HG03135 (cell line): Measurements from ENCODE around the gene PLXNB1.
"Not testable (repeated sequence)": the region's sequence is repeated elsewhere in the genome, so short reads cannot be mapped to it uniquely, and the experiment has no call there.

ENCODE experiments used
- ATAC-seq: cut with Tn5 transposase; IDR thresholded peaks from one replicate; pipeline ENCODE4 v1.9.1; 2021; ENCODE audit warnings: mild to moderate bottlenecking, moderate library complexity; ENCODE audit not compliant: unreplicated experiment

Gene PLXNB1

GRCh38 chr3:48429960-48430707 lies at the start of gene PLXNB1:
Gene PLXNB1 (minus strand): TSS chr3:48430086. CDS start chr3:48424611, 5,475 bp downstream.
- ATAC-seq = no peak

GRCh38 chr3:48478626-48479555 lies 49.0 kb upstream of the PLXNB1 start:
- ATAC-seq = no peak

GRCh38 chr3:48477959-48478520 lies 48.2 kb upstream of the PLXNB1 start:
- ATAC-seq = no peak

- ATAC-seq = no peak
These were observed 46.7 kb upstream of the PLXNB1 start for GRCh38 chr3:48476426-48477053.

GRCh38 chr3:48475188-48475587 lies 45.3 kb upstream of the PLXNB1 start:
- ATAC-seq = no peak

GRCh38 chr3:48474619-48475018 lies 44.7 kb upstream of the PLXNB1 start:
- ATAC-seq = no peak

GRCh38 chr3:48474031-48474430 lies 44.1 kb upstream of the PLXNB1 start:
- ATAC-seq = not testable (repeated sequence)

- ATAC-seq = no peak
These were observed 43.7 kb upstream of the PLXNB1 start for GRCh38 chr3:48473617-48473952.

GRCh38 chr3:48472923-48473616 lies 43.2 kb upstream of the PLXNB1 start:
- ATAC-seq = peak; percentile 75

GRCh38 chr3:48472673-48472922 lies 42.7 kb upstream of the PLXNB1 start:
- peak; percentile 20 for ATAC-seq

- no peak for ATAC-seq
These were observed 40.4 kb upstream of the PLXNB1 start for GRCh38 chr3:48470286-48470685.

- ATAC-seq = no peak
These were observed 39.4 kb upstream of the PLXNB1 start for GRCh38 chr3:48469046-48469915.

GRCh38 chr3:48468329-48468731 lies 38.4 kb upstream of the PLXNB1 start:
- no peak for ATAC-seq

- ATAC-seq = no peak
These were observed 37.8 kb upstream of the PLXNB1 start for GRCh38 chr3:48467473-48468267.

- no peak for ATAC-seq
These were observed 37.2 kb upstream of the PLXNB1 start for GRCh38 chr3:48467110-48467454.

GRCh38 chr3:48466386-48467109 lies 36.7 kb upstream of the PLXNB1 start:
- ATAC-seq = no peak

GRCh38 chr3:48465531-48466378 lies 35.9 kb upstream of the PLXNB1 start:
- peak; percentile 73 for ATAC-seq

- no peak for ATAC-seq
These were observed 35.3 kb upstream of the PLXNB1 start for GRCh38 chr3:48465237-48465530.
